Measurements from ENCODE around the gene EDDM3A.

GRCh38 chr14:20755037-20755436 is 9.3 kb downstream of the EDDM3A start:
- TF ChIP-seq CTCF (IDR thresholded peaks at IDR 0.05) (no peak), POLR2A (IDR thresholded peaks at IDR 0.05) (no peak), POLR2AphosphoS5 (IDR thresholded peaks at IDR 0.05) (no peak), EP300 (IDR thresholded peaks at IDR 0.05) (no peak)

Data from stomach (tissue), 4 donors.